Ureter (tissue), 1 donor: Measurements from ENCODE around the gene THBS4. TPM values are rescaled to one million over a fixed set of nuclear protein-coding genes. Genes with fewer than 3 reads are reported as not detected.
"Not testable (repeated sequence)": the region's sequence is repeated elsewhere in the genome, so short reads cannot be mapped to it uniquely, and the experiment has no call there.

ENCODE experiments used
- DNase-seq: peaks from one replicate; pipeline ENCODE4 v3.0.0-alpha.2; 2020; ENCODE audit warnings: low spot score
- total RNA-seq: library from RNA; stranded (reverse); gene quantifications from one replicate; pipeline ENCODE4 v1.2.4, GENCODE V29; 2023
- donor health status: DM: yes; HTN: yes; CAD: no.

Gene THBS4
- total RNA-seq, 1 donor from 2014 or later: 2.8 TPM

DNA sequence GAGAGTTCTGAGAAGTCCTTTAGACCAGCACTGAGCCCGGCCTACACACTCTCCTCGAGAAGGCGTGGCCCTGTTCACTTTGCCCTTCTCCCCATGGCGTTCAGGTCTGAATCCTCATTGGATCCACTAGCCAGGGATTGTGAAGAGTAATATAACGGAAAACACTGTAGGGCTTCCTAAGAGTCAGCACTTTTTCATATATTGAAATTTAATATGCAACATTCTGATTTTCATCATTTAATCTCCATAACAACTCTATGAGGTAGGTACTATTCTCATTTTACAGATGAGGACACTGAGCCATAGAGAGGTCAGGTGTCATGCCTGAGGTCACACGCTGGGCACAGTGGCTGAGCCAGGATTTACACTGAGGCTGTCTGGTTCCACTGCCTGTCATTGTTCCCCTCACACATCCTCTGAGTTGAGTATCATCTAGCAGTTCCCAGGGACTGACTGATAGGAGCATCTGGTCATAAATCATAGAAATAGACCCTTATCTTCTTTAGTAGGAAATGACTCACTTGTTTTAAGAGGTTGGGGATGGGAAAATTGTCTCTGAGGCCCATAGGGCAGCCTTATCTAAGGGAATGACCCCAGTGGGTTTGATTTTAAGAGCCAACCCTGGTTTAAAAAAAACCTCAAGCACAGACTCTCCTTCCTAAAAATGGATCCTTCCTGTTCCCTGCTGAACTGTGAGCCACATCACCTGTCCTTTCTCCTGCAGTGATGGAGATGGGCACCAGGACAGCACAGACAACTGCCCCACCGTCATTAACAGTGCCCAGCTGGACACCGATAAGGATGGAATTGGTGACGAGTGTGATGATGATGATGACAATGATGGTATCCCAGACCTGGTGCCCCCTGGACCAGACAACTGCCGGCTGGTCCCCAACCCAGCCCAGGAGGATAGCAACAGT is 41.2 kb downstream of the THBS4 start:
- no peak for DNase-seq

DNA sequence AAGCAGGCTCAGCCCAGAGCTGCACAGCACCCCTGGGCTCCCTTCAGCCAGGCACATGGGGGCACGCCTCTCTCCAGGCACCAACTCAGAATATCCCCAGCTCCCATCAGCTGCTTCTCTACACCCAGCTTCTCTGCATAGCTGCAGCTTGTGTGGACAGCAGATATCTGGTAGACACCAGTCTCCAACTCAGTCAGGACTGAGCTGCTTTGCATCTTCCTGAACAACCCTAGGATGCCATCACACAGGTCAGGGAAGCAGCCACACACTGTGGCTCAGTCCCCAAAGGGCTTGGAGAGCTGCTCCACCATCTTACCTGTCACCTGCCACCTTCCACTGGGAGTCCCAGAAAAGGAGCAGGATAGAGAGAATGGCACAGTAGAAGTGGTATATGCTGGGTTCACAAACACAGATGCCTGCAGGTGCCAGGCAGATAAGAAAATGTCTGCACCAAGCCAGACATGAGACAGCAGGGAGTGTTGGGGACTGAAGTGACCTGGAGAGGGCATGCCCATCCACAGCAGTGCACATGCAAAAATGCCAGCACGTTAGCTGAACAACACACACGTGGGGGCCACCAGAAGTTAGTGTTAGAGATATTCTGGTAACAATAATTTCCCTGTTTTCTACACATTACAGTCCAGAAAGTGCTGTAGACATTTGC is 42.0 kb downstream of the THBS4 start:
- no peak for DNase-seq

DNA sequence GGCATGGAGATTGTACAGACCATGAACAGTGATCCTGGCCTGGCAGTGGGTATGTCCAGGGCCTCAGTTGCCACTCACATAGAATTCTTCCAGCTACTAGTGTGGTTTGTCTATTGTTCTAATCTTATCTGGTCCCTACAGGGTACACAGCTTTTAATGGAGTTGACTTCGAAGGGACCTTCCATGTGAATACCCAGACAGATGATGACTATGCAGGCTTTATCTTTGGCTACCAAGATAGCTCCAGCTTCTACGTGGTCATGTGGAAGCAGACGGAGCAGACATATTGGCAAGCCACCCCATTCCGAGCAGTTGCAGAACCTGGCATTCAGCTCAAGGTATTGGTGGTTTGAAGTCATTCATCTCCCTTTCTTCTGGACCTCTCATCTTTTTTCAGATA is 43.8 kb downstream of the THBS4 start:
- DNase-seq: no peak

DNA sequence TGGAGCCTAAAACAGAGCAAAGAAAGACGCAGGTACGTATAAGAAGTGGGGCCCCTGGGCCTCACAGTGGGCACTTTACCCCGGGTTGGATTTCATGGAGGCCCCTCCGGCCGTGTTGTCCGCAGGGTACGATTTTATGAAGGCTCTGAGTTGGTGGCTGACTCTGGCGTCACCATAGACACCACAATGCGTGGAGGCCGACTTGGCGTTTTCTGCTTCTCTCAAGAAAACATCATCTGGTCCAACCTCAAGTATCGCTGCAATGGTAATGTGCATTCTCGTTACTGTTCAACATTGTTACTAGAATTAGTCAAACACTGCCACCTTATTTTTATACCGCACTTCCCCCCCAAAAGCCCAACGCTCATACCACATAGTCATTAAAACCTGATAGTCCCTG is 47.1 kb downstream of the THBS4 start:
- no peak for DNase-seq

DNA sequence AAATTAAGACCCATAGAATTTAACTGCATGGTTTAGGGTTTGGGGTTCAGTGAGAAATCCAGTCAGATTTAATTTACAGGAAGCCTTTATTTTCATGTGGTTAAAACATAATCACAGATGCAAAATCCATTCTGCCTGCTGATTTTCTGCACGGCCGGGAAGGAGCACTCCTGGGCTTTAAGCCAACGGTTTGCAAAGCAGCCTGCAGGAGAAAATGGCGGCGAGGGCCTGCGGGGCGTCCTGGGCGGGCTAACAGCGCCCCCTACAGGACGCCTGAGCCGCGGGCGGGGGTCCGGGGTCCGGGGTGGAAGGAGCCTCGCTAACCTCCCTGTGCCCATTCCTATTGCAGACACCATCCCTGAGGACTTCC is 47.6 kb downstream of the THBS4 start:
- peak; percentile 76 for DNase-seq

DNA sequence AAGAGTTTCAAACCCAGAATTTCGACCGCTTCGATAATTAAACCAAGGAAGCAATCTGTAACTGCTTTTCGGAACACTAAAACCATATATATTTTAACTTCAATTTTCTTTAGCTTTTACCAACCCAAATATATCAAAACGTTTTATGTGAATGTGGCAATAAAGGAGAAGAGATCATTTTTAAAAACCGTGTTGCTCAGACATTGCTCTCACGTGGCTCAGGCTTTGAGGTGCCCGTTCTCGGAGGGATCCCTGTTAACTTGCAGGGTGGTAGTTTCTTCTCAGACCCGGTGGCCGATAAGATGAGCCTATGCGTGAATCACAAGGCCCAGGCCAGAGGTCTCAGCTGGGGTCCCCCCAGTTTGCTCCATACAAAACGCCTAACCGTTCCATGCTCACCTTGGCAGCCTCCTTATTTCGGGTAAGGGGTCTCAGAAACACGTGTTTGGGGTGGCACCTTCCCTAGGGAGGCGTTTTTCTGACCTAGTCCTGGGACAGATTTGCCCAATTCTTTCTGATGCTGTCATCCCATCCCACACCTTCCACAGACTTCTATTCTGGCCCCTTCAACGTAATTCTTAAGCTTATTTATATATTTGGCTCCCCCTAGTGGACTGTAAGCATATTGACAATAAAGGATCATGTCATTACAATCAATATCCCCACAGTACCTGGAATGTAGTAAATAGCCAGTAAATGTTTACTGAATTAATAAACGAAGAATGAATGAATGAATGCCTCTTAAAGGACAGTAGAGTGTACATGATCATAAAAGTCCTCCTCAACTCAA is 48.1 kb downstream of the THBS4 start:
- DNase-seq: no peak

DNA sequence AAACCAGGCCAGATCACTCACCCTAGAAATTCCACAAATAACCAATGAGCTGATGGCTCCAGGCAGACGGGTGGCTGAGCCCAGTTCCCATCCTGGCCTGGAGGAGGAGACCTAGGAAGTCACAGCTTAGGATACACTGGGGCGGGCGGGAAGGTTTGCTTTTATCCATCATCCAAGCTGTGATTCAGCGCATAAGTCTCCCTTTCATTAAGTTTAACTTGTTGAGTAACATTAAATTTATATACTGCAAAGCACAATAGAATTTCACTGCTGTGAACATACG is 55.7 kb downstream of the THBS4 start:
- no peak for DNase-seq

DNA sequence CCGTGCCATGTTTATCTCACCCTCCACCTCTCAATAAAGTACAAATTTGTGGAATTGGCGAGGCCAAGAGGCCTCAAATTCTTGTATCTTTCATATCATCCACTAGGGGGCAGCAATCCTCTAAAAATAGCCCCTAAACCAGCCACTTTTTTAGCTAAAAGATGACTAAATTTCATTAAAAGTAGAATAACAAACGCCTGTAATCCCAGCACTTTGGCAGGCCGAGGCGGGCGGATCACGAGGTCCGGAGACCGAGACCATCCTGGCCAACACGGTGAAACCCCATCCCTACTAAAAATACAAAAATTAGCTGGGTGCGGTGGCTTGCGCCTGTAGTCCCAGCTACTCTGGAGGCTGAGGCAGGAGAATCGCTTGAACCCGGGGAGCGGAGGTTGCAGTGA is 56.6 kb downstream of the THBS4 start:
- DNase-seq: not testable (repeated sequence)

DNA sequence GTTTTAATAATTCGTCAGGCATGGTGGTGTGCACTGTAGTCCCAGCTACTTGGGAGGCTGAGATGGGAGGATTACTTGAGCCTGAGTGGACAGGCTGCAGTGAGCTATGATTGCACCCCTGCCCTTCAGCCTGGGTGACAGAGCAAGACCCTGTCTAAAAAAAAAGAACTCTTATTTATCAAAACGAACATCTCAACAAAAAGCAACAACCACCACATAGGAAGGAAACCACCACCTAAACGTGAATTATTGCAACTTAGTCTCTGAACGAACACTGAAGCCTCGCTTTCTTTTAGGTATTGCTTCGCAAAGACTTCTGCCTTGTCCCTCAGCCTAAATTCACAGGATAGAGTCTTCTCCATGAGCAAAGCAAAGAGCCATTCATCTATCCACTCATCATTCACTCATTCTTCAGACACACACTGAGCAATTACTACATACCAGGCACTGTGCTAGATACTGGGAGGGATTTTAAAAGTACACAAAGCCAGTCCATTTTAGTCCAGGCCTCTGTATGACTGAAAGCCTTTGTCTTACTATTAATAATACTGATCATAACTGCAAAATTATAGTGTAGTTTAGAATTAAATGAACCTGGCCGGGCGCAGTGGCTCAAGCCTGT is 57.4 kb downstream of the THBS4 start:
- no peak for DNase-seq

DNA sequence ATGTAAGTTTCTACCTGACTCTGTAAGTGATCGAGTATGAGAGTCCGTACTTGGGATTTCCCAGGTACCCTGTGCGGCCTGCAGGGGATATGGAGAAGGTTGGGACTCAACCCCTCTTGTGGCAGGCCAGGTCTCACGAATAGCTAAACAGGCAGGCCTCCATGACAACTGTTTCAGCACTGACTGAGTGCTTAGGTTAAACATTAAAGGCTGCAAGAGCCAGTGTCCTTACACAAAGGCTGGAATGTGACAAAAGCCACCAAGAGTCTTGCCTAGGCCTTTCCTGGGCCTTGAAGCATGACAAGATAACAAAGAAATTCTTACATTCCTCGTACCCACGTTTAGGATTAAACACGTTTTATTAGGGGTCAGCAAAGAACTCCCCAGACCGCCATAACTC is 58.6 kb downstream of the THBS4 start:
- no peak for DNase-seq

DNA sequence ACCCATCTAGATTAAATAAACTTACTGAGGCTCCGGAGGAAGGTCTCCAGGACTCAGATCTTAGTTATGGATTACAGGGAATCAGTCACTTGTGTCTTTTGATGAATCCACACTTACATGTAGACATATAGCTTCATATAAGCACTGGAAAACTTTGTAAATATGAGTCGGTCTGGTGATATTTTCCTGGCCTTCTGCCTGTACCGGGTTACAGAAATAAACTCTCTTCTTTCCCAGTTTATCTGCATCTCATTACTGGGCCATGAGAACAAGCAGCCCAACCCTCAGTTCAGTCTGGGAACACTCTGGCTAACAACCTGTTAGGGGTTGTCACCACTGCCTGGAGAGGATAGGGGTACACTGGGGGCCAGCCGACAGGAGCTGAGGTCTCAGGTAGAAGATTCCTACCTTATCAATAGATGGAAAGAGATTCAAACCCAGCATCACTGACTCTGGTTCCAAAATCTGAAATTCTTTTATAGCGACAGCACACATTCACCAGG is 59.1 kb downstream of the THBS4 start:
- DNase-seq: no peak

DNA sequence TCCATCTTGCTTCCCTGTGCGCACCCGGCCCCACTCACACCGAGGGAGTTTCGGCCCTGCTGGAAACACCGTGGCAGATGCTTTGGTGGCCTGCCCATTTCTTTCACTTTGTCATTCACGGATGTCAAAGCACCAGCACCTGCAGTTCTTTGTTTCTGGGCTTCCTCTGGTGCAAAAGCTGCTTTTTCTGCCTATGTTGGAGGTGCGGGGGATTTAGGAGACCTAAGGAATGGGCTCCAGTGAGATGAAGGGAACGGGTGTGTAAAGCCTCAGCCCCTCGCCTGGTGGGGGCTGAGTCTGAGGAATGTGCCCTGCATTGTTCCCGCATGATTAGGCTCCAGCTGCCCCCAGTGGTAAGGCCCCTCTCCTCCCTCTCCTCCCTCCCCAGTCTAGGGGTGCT is 62.3 kb downstream of the THBS4 start:
- no peak for DNase-seq

DNA sequence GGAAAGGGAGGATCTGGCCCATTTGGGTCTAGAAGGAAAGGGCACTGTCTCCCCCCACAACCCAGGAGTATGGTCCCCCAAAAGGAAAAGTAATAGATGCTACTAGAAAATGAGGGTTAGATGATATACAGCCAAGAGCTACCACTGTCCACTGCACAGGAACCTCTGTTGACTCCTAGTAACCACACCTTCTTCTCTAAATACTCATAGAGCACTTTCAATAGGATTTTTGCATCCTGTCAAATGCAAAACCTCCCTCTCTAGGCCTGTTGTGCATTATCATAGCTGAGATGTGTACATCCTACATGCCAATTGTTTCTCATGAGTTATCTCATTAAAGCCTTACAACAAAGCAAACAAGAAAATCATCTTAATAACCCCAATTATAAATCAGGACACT is 66.8 kb downstream of the THBS4 start:
- no peak for DNase-seq

DNA sequence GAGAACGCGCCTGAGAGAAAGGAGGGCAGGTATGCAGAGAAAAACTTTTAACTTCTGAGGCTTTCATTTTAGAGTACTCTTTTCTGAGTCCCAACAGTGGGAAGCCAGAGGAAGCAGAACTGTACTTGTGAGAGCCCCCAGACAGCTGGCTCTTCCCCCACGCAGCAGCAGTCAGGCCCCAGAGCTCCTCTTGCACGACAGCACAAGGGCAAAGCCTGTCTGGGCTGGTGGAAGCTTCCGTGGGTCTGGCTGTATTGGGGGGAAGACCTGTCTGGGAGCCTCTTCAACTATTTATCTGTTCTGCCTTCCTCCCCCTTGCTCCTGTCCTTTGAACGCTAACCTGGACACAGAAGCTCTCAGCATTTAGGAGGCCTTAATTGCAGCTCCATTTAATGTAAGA is 68.2 kb downstream of the THBS4 start:
- no peak for DNase-seq

DNA sequence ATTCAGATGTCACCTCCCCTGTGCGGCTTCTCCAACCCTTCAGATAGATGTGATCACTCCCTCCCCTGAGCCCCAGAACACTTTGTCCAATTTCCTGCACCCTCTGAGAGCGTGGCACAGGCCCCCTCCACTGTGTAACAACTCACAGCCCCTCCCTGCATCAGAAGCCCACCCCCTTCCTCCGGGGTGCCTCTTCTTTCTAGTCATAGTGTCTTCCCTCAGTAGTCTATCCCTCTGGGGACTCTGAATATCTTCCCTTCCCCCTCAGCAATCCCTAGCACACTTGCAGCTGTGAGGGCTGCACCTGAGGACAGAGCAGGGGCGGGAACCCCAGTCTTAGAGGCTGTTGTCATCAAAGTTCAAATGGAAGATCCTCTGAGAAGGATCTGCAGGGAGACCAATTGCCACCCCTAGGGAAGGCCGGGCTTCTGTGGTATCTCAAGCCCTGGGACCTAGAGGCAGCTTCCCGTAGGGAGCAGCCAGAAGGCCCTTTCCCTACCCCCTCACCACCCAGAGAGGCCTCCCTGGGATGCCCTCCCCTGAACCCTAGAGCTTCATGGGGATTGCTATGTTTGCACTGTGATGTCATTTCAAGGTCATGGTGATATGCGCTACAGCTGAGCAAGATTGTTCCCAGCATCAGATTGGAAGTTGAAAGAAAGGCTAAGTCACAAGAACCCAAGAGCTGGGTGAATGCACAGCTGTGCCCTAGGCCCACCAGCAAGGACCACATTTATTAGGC is 70.7 kb downstream of the THBS4 start:
- DNase-seq: no peak

DNA sequence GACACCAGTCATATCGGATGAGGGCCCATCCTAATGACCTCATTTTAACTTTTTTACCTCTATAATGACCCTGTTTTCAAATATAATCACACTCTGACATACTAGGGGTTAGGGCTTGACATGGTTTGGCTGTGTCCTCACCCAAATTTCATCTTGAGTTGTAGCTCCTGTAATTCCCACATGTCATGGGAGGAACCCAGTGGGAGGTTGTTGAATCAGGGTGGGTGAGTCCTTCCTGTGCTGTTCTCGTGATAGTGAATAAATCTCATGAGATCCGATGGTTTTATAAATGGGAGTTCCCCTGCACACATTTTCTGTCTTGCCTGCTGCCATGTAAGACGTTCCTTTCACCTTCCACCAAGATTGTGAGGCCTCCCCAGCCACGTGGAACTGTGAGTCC is 71.8 kb downstream of the THBS4 start:
- DNase-seq: no peak

DNA sequence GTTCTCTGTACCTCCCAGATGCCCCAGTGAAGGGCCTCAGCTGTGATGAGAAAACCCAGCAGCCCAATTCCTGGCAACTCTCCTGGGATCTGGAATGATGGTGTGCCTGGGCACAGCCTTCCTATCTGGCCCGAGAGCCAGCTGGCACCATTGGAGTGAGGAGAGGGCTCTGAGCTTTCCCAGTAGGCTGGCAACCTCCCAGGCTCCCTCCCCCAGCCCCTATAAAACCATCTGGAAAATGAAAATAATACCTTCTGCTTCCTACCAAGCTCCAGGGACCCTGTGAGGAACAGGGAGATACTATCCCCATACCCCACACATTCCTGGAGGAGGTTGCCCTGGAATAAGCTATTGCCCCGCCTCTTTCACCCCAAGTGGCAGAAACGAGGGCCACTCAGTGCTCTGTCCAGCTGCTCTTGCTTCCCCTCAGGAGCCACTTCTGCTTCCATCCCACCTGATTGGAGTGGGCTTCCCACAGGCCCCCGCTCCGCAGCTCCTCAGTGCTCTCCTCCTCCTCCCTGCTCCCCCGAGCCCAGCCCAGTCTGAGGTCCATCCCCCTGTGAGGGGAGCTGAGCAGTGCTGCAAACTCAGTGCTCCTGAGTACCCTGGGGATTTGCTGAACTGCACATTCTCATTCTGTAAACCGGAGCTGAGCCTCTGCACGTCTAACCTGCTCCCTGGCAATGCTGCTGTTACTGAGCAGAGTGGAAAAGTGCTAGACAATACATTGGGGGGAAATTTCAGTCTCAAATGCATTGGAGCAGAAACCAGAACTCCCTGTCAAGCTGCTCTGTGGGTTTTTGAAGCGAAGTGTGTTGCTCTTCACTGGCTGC is 74.7 kb downstream of the THBS4 start:
- no peak for DNase-seq

DNA sequence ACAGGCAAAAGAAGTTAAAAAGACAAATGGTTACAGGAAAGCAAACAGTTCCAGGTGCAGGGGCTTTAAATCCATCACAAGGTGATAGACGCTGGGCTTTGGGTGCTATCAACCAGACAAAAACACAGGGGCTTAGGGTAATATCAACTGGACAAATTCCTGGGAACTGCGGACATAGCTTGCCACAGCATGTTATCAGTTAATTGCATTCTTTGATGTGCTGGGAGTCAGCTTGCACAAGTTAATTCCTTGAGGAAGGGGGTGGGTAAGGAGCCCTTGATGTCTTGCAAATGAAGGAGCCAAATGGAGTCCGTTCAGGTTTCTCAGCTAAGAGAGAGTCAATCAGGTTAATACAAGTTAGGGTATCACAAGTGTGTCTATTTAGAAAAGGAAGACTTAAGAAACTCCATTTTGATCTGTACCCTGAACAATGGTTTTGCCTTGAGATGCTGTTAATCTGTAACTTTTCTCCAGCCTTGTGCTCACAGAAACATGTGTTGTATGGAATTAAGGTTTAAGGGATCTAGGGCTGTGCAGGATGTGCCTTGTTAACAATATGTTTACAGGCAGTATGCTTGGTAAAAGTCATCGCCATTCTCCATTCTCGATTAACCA is 76.3 kb downstream of the THBS4 start:
- DNase-seq: not testable (repeated sequence)

DNA sequence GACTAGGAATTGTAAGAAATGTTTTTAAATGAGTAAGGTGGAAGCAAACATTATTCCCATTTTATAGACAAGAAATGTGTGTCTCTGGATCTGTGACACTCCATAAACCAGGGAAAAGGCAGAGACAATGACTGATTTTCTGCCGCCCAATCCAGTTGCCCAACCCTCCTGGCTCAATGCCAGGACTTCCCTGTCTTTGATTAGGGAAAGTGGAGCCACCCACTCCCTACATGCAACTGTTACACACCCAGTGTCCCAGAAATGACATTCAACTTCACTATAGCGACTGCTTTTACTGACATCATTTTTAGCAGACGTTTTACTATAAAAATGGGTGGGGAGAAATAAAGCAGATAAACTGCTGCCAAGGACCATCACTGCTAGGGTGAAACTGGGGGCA is 79.7 kb downstream of the THBS4 start:
- no peak for DNase-seq

DNA sequence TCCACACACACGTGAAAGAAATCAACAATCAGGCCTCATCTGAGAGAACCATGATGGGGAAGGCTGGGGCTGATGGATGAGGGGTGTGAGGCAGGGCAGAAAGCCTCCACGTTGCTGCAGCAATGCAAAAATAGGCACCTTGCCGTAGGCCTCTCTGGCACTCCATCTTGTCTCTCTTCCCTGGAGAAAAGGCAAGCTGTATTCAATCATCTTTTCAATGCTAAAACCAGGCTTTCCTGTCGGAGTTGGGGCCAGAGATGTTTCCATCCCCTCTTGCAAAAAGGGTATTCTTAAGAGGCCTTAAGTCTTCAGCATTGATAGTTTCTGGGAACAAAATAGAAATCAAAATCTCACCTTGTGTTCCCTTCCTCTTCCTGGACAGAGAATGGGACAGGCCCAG is 80.9 kb downstream of the THBS4 start:
- no peak for DNase-seq
